H1 (cell line): Measurements from ENCODE around the gene CSDE1. TPM values are rescaled to one million over a fixed set of nuclear protein-coding genes. Genes with fewer than 3 reads are reported as not detected.

Experiments
- CTCF ChIA-PET: fragments of 300-600 bp; sonication (Branson Sonifier 250); formaldehyde crosslinking; loops from one replicate; lab custom pipeline; 2021; ENCODE audit not compliant: partially characterized antibody; lab: Charles Lee
- POLR2A ChIA-PET: fragments of 300-600 bp; sonication (Branson Sonifier 250); formaldehyde crosslinking; loops from one replicate; lab custom pipeline; 2021; ENCODE audit warnings: inconsistent platforms; ENCODE audit not compliant: partially characterized antibody; lab: Charles Lee
- DNase-seq, 2 experiments: peaks; one replicate each; pipeline versions ENCODE4 v3.0.0 to v3.0.0-alpha.2; 2010 to 2022; ENCODE audit warnings: low spot score in 2 of 2, low read depth in 1 of 2, mixed read lengths in 1 of 2
- FAIRE-seq: peaks from 2 replicates; lab custom pipeline; 2011; peaks lifted over from hg19 to GRCh38; lab: Jason Lieb, UNC
- H2AFZ ChIP-seq: 2 replicates; pipeline ENCODE4 v1.8.1; 2012; ENCODE audit warnings: low read length, inconsistent platforms
- H2AK5ac ChIP-seq: 2 replicates; pipeline ENCODE4 v1.6.1; 2013; ENCODE audit warnings: low read depth, low read length
- H2BK120ac ChIP-seq: replicated peaks from 2 replicates; pipeline ENCODE3; 2013; ENCODE audit warnings: low read depth, low read length, inconsistent platforms
- H2BK12ac ChIP-seq: 2 replicates; pipeline ENCODE4 v1.6.1; 2013; ENCODE audit warnings: low read depth, low read length
- H2BK15ac ChIP-seq: 2 replicates; pipeline ENCODE4 v1.6.1; 2013; ENCODE audit warnings: low read length
- H2BK20ac ChIP-seq: 2 replicates; pipeline ENCODE4 v1.6.1; 2013; ENCODE audit warnings: low read length
- H2BK5ac ChIP-seq: 2 replicates; pipeline ENCODE4 v1.6.1; 2013; ENCODE audit warnings: low read depth, low read length
- H3K14ac ChIP-seq: 2 replicates; pipeline ENCODE4 v1.6.1; 2013; ENCODE audit warnings: inconsistent platforms; ENCODE audit not compliant: insufficient read length
- H3K18ac ChIP-seq: 2 replicates; pipeline ENCODE4 v1.6.1; 2013; ENCODE audit warnings: low read length; ENCODE audit errors: extremely low read depth
- H3K23ac ChIP-seq: 2 replicates; pipeline ENCODE4 v1.6.1; 2013; ENCODE audit warnings: inconsistent platforms; ENCODE audit not compliant: insufficient read length
- H3K23me2 ChIP-seq: 2 replicates; pipeline ENCODE4 v1.6.1; 2013; ENCODE audit warnings: low read depth, low read length
- H3K27ac ChIP-seq: 2 replicates; pipeline ENCODE4 v1.6.1; 2011; ENCODE audit warnings: low read depth, low read length, inconsistent platforms
- H3K27me3 ChIP-seq, 4 experiments: replicated peaks in 1 of 4; 1 replicate in 1 of 4; 2 replicates in 3 of 4; pipeline versions ENCODE4 v1.6.1 to v1.8.1; 2011 to 2013; ENCODE audit warnings: low read length in 3 of 4, mild to moderate bottlenecking in 3 of 4, inconsistent platforms in 2 of 4, mixed read lengths in 2 of 4, moderate library complexity in 1 of 4; ENCODE audit not compliant: control insufficient read depth in 3 of 4, insufficient read depth in 3 of 4; ENCODE audit errors: extremely low read depth in 1 of 4
- H3K36me3 ChIP-seq, 4 experiments: 2 replicates each; pipeline versions ENCODE4 v1.6.1 to v1.8.1; 2011 to 2013; ENCODE audit warnings: mild to moderate bottlenecking in 4 of 4, low read length in 3 of 4, moderate library complexity in 2 of 4, control low read depth in 1 of 4, inconsistent platforms in 1 of 4; ENCODE audit not compliant: insufficient read depth in 4 of 4, control insufficient read depth in 2 of 4
- H3K4ac ChIP-seq: replicated peaks from 2 replicates; pipeline ENCODE3; 2013; ENCODE audit warnings: low read length, low read depth, mixed read lengths, inconsistent platforms; ENCODE audit not compliant: insufficient read length
- H3K4me1 ChIP-seq, 4 experiments: replicated peaks in 1 of 4; 1 replicate in 1 of 4; 2 replicates in 3 of 4; pipeline versions ENCODE4 v1.6.1 to v1.8.1; 2011 to 2013; ENCODE audit warnings: low read length in 3 of 4, inconsistent platforms in 2 of 4, mixed read lengths in 1 of 4; ENCODE audit not compliant: insufficient read depth in 4 of 4, control insufficient read depth in 3 of 4
- H3K4me2 ChIP-seq, 2 experiments: 2 replicates each; pipeline versions ENCODE4 v1.6.1 to v1.8.1; 2011 to 2013; ENCODE audit warnings: low read depth in 2 of 2, low read length in 2 of 2, control low read depth in 1 of 2, inconsistent platforms in 1 of 2, mild to moderate bottlenecking in 1 of 2; ENCODE audit not compliant: insufficient read depth in 1 of 2
- H3K4me3 ChIP-seq, 4 experiments: fragments of 200-600, 300-600 bp in 1 of 4; sonication (generic), shearing (Covaris generic), sonication (Bioruptor Twin) in 1 of 4; 2 replicates each; pipeline versions ENCODE4 v1.5.1 to v1.8.1; 2011 to 2016; ENCODE audit warnings: low read length in 4 of 4, low read depth in 3 of 4, control low read depth in 2 of 4, inconsistent platforms in 2 of 4, mild to moderate bottlenecking in 2 of 4, mixed read lengths in 1 of 4, moderate library complexity in 1 of 4; ENCODE audit not compliant: insufficient read depth in 2 of 4; ENCODE audit errors: extremely low read depth in 1 of 4
- H3K56ac ChIP-seq: replicated peaks from 2 replicates; pipeline ENCODE3; 2013; ENCODE audit warnings: low read depth, mild to moderate bottlenecking, mixed read lengths, low read length, inconsistent platforms; ENCODE audit not compliant: insufficient read length
- H3K79me1 ChIP-seq: 2 replicates; pipeline ENCODE4 v1.6.1; 2013; ENCODE audit warnings: low read depth, low read length, control low read depth
- H3K79me2 ChIP-seq, 2 experiments: 2 replicates each; pipeline versions ENCODE4 v1.6.1 to v1.8.1; 2012 to 2013; ENCODE audit warnings: low read length in 2 of 2, mild to moderate bottlenecking in 2 of 2, inconsistent platforms in 1 of 2; ENCODE audit not compliant: insufficient read depth in 2 of 2, control insufficient read depth in 1 of 2
- H3K9ac ChIP-seq, 4 experiments: replicated peaks in 1 of 4; 1 replicate in 1 of 4; 2 replicates in 3 of 4; pipeline versions ENCODE4 v1.6.1 to v1.8.1; 2011 to 2013; ENCODE audit warnings: low read depth in 3 of 4, low read length in 3 of 4, control low read depth in 2 of 4, mild to moderate bottlenecking in 2 of 4, moderate library complexity in 2 of 4, inconsistent platforms in 1 of 4; ENCODE audit errors: extremely low read depth in 1 of 4
- H3K9me3 ChIP-seq, 2 experiments: 2 replicates each; pipeline versions ENCODE4 v1.6.1 to v1.8.1; 2012 to 2013; ENCODE audit warnings: mild to moderate bottlenecking in 2 of 2, moderate library complexity in 2 of 2, control low read depth in 1 of 2, inconsistent platforms in 1 of 2, low read depth in 1 of 2, low read length in 1 of 2, mixed read lengths in 1 of 2; ENCODE audit not compliant: insufficient read depth in 2 of 2
- H4K20me1 ChIP-seq, 2 experiments: replicated peaks in 1 of 2; 2 replicates each; pipeline versions ENCODE3 to v1.8.1; 2011 to 2013; ENCODE audit warnings: inconsistent platforms in 2 of 2, low read length in 2 of 2, mild to moderate bottlenecking in 1 of 2; ENCODE audit not compliant: insufficient read depth in 2 of 2, control insufficient read depth in 1 of 2
- H4K5ac ChIP-seq: 2 replicates; pipeline ENCODE4 v1.6.1; 2013; ENCODE audit warnings: low read length, low read depth, mixed read lengths, inconsistent platforms; ENCODE audit not compliant: insufficient read length
- H4K8ac ChIP-seq: 2 replicates; pipeline ENCODE4 v1.8.0; 2013; ENCODE audit warnings: mild to moderate bottlenecking, moderate library complexity, low read length, inconsistent platforms; ENCODE audit not compliant: insufficient read depth; ENCODE audit errors: extremely low read depth
- H4K91ac ChIP-seq: replicated peaks from 2 replicates; pipeline ENCODE3; 2013; ENCODE audit warnings: low read length, mixed read lengths, inconsistent platforms; ENCODE audit not compliant: insufficient read length
- CEBPB ChIP-seq: IDR thresholded peaks from 2 replicates; pipeline ENCODE4 v1.6.1; 2012; ENCODE audit warnings: low read depth, low read length
- CHD1 ChIP-seq: IDR thresholded peaks from 2 replicates; pipeline ENCODE4 v1.6.1; 2012; ENCODE audit warnings: low read depth, low read length, improper control_type of control experiment
- CHD2 ChIP-seq: IDR thresholded peaks from 2 replicates; pipeline ENCODE4 v1.6.1; 2012; ENCODE audit warnings: low read length, improper control_type of control experiment
- EGR1 ChIP-seq: IDR thresholded peaks from 2 replicates; pipeline ENCODE4 v1.6.1; 2011; ENCODE audit warnings: low read depth, low read length, borderline replicate concordance
- GTF2F1 ChIP-seq: IDR thresholded peaks from 2 replicates; pipeline ENCODE4 v1.6.1; 2012; ENCODE audit warnings: low read depth, low read length, improper control_type of control experiment, borderline replicate concordance
- JUN ChIP-seq: IDR thresholded peaks from 2 replicates; pipeline ENCODE4 v1.6.1; 2011; ENCODE audit warnings: low read depth, mild to moderate bottlenecking, improper control_type of control experiment, low read length
- JUND ChIP-seq: IDR thresholded peaks from 2 replicates; pipeline ENCODE4 v1.6.1; 2011; ENCODE audit warnings: mild to moderate bottlenecking, improper control_type of control experiment, low read length
- MAFK ChIP-seq: IDR thresholded peaks from 2 replicates; pipeline ENCODE4 v1.6.1; 2012; ENCODE audit warnings: low read depth, mild to moderate bottlenecking, improper control_type of control experiment, low read length
- PHF8 ChIP-seq: fragments of 200-600 bp; sonication (generic); conservative IDR thresholded peaks from 2 replicates; pipeline ENCODE4 v1.7.1; 2012; ENCODE audit warnings: low read depth, mild to moderate bottlenecking, inconsistent platforms, low read length, moderate library complexity
- POU5F1 ChIP-seq: IDR thresholded peaks from 2 replicates; pipeline ENCODE4 v1.6.1; 2011; ENCODE audit warnings: low read depth, mild to moderate bottlenecking, low read length, moderate library complexity
- SIN3A ChIP-seq, 2 experiments: IDR thresholded peaks in 1 of 2; conservative IDR thresholded peaks in 1 of 2; 2 replicates each; pipeline ENCODE4 v1.6.1; 2011 to 2012; ENCODE audit warnings: low read length in 2 of 2, improper control_type of control experiment in 1 of 2, low read depth in 1 of 2, mild to moderate bottlenecking in 1 of 2
- SP2 ChIP-seq: IDR thresholded peaks from 2 replicates; pipeline ENCODE4 v1.6.1; 2012; ENCODE audit warnings: mild to moderate bottlenecking, low read length, inconsistent platforms
- SP4 ChIP-seq: IDR thresholded peaks from 2 replicates; pipeline ENCODE4 v1.6.1; 2012; ENCODE audit warnings: low read length, inconsistent platforms
- TBP ChIP-seq: IDR thresholded peaks from 2 replicates; pipeline ENCODE4 v1.6.1; 2011; ENCODE audit warnings: low read depth, low read length, improper control_type of control experiment
- WGBS, 2 experiments: shearing (Covaris generic) in 1 of 2; methylation state at CpG; one replicate each; pipeline versions ENCODE4 v1.1.6 to v1.1.7; 2013 to 2015; ENCODE audit warnings: low lambda C conversion rate in 2 of 2, mixed read lengths in 2 of 2, inconsistent platforms in 1 of 2, low coverage in 1 of 2, missing lambda C conversion rate in 1 of 2; ENCODE audit not compliant: insufficient replicate concordance in 2 of 2, insufficient coverage in 1 of 2, insufficient read length in 1 of 2; ENCODE audit errors: extremely low coverage in 1 of 2, missing lambda C conversion rate in 1 of 2; 5-methylcytosine and 5-hydroxymethylcytosine counted together
- polyA plus RNA-seq, 7 experiments: library from polyadenylated mRNA; depleted of rRNA in 3 of 7; stranded (reverse) in 5 of 7; unstranded in 2 of 7; fragments of >200 nt in 5 of 7; fragments of 200-250 nt in 2 of 7; gene quantifications; 1 replicate in 5 of 7; 2 replicates in 1 of 7; 4 replicates in 1 of 7; pipeline versions ENCODE4 v1.2.1 to v1.2.3, GENCODE V29; 2011 to 2013; ENCODE audit warnings: missing spikeins in 2 of 7, mixed read lengths in 2 of 7
- total RNA-seq: library from RNA; stranded (reverse); fragmentation: NEBNext Ultra II Directional; extraction: Animal tissue kit (Norgen Biotek cat#: 25700); gene quantifications from 2 replicates; pipeline ENCODE4 v1.2.1, GENCODE V29; 2021
- TF ChIP-seq, protein P1 (sequence below): IDR thresholded peaks from 2 replicates; pipeline ENCODE4 v1.6.1; 2011; ENCODE audit warnings: low read length, improper control_type of control experiment

CSDE1 gene
- total and polyA plus RNA-seq, 2 of the 8 experiments (the other 6 are each of a cell fraction or from before 2014, with no cell fraction given): 149 to 635 TPM

DNA sequence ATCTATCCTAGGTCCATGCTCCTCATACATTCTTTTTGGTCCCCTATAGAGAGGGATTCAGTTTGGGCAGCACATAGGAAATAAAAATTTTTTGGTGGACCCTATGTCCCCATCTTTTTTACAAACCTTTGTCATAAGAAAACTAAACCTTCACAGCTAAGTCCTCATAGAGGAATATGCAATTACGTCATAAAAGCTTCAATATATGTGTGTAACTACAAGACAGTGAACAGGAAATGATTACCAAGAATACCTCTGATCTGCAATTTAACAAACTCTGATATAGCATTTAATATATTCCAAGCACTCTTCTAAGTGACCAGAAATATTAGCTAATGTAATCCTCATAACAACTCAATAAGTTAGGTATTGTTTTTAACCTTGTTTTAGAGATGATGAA lies 81.7 kb downstream of the CSDE1 start:
- H3K79me1 ChIP-seq: no peaks in the 10 kb centered on the region
- no peak overlapping the region for H3K27ac ChIP-seq
- no peaks in the 10 kb centered on the region for H3K4me1 ChIP-seq
- CTCF ChIA-PET: interaction anchor here (0.7 kb wide), 1 partner anchor 462 kb away, joined by 3 read pairs; no protein-coding TSS in a partner anchor
- H2BK20ac ChIP-seq: no peak overlapping the region
- H4K5ac ChIP-seq: no peak overlapping the region
- FAIRE-seq (no peak), DNase-seq (no peak)
- no peak overlapping the region for H2BK15ac ChIP-seq
- H3K4me3 ChIP-seq: no peak overlapping the region
- no peak overlapping the region for H2BK120ac ChIP-seq
- no peak overlapping the region for H2BK12ac ChIP-seq
- no peak overlapping the region for H3K9ac ChIP-seq
- H3K14ac ChIP-seq: no peak overlapping the region
- no peaks in the 10 kb centered on the region for H4K20me1 ChIP-seq
- no peak overlapping the region for H2AK5ac ChIP-seq
- POLR2A ChIA-PET: no interaction called here
- H2BK5ac ChIP-seq: no peak overlapping the region
- no peaks in the 10 kb centered on the region for H3K9me3 ChIP-seq
- H3K56ac ChIP-seq: no peak overlapping the region
- no peak overlapping the region for H3K4me2 ChIP-seq
- H4K91ac ChIP-seq: no peak overlapping the region
- no peak overlapping the region for H4K8ac ChIP-seq
- H2AFZ ChIP-seq: no peak overlapping the region
- H3K79me2 ChIP-seq: no peaks in the 10 kb centered on the region
- H3K18ac ChIP-seq: no peak overlapping the region
- WGBS, 2 experiments: 79% methylated on average over 1 of the region's 1 CpG; no CpG with 5 or more reads in 1 of the 2 experiments
- H3K23ac ChIP-seq: no peak overlapping the region
- no peaks in the 10 kb centered on the region; a peak in 1 of 7 replicates for H3K27me3 ChIP-seq
- no peak overlapping the region for H3K4ac ChIP-seq
- H3K23me2 ChIP-seq: no peaks in the 10 kb centered on the region; the same call in 1 of the 2 replicates
- no peaks in the 10 kb centered on the region for H3K36me3 ChIP-seq
- TF ChIP-seq TBP: no peak
- no peak for TF ChIP-seq PHF8
- no peak for TF ChIP-seq EGR1
- no peak for TF ChIP-seq SP4
- no peak for TF ChIP-seq CHD2
- TF ChIP-seq SIN3A (conservative IDR thresholded peaks at IDR 0.05 in 1 of 2, IDR thresholded peaks at IDR 0.05 in 1 of 2; ENCODE audit: low read depth in 1 of 2, low read length in 2 of 2): no peak
- TF ChIP-seq SP2: no peak
- TF ChIP-seq GTF2F1: no peak
- no peak for TF ChIP-seq POU5F1
- no peak for TF ChIP-seq JUN
- TF ChIP-seq JUND: no peak
- TF ChIP-seq, protein P1, sequence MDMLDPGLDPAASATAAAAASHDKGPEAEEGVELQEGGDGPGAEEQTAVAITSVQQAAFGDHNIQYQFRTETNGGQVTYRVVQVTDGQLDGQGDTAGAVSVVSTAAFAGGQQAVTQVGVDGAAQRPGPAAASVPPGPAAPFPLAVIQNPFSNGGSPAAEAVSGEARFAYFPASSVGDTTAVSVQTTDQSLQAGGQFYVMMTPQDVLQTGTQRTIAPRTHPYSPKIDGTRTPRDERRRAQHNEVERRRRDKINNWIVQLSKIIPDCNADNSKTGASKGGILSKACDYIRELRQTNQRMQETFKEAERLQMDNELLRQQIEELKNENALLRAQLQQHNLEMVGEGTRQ: no peak
- no peak for TF ChIP-seq CEBPB
- TF ChIP-seq CHD1: no peak
- TF ChIP-seq MAFK: no peak
